Femur (tissue), 1 donor: Measurements from ENCODE around the gene PKP1.

Experiments
- DNase-seq: peaks from one replicate; pipeline ENCODE4 v3.0.0-alpha.2; 2017

Gene PKP1

GRCh38 chr1:201283836-201284553, 689 bp downstream of the PKP1 start:
- no peak for DNase-seq

- DNase-seq: no peak
These were observed 1.3 kb downstream of the PKP1 start for GRCh38 chr1:201284636-201285035.

- DNase-seq: no peak
These were observed 2.5 kb downstream of the PKP1 start for GRCh38 chr1:201285846-201286245.

GRCh38 chr1:201286445-201286844, 3.1 kb downstream of the PKP1 start:
- DNase-seq: no peak

- no peak for DNase-seq
These were observed 4.7 kb downstream of the PKP1 start for GRCh38 chr1:201288007-201288406.

GRCh38 chr1:201288765-201289164, 5.5 kb downstream of the PKP1 start:
- DNase-seq: no peak

- no peak for DNase-seq
These were observed 7.2 kb downstream of the PKP1 start for GRCh38 chr1:201290551-201290950.

GRCh38 chr1:201291916-201292315, 8.6 kb downstream of the PKP1 start:
- DNase-seq: no peak

- DNase-seq: no peak
These were observed 11.6 kb downstream of the PKP1 start for GRCh38 chr1:201294876-201295275.

GRCh38 chr1:201295346-201295745, 12.0 kb downstream of the PKP1 start:
- DNase-seq: no peak

GRCh38 chr1:201295861-201296260, 12.6 kb downstream of the PKP1 start:
- no peak for DNase-seq

GRCh38 chr1:201296352-201296751, 13.0 kb downstream of the PKP1 start:
- DNase-seq: no peak

- no peak for DNase-seq
These were observed 15.4 kb downstream of the PKP1 start for GRCh38 chr1:201298396-201299381.

- no peak for DNase-seq
These were observed 16.7 kb downstream of the PKP1 start for GRCh38 chr1:201299968-201300367.

GRCh38 chr1:201300641-201301040, 17.3 kb downstream of the PKP1 start:
- DNase-seq: no peak

- no peak for DNase-seq
These were observed 19.2 kb downstream of the PKP1 start for GRCh38 chr1:201302163-201303152.

- DNase-seq: no peak
These were observed 20.8 kb downstream of the PKP1 start for GRCh38 chr1:201304126-201304525.

GRCh38 chr1:201305815-201306214, 22.5 kb downstream of the PKP1 start:
- no peak for DNase-seq

GRCh38 chr1:201307231-201307630, 23.9 kb downstream of the PKP1 start:
- DNase-seq: no peak

GRCh38 chr1:201307760-201308499, 24.6 kb downstream of the PKP1 start:
- DNase-seq: peak; percentile 46

- peak; percentile 77 for DNase-seq
These were observed 26.1 kb downstream of the PKP1 start for GRCh38 chr1:201309416-201309815.
